ENCODE measurements around the gene LRRC43.
A peak's percentile ranks its signal among the peaks of the same experiment; 100 is the strongest.
"Not testable (repeated sequence)": the region's sequence is repeated elsewhere in the genome, so short reads cannot be mapped to it uniquely, and the experiment has no call there.

Gene LRRC43

GRCh38 chr12:122200541-122201175 is 17.7 kb downstream of the LRRC43 start:
- no peak for TF ChIP-seq CTCF (conservative IDR thresholded peaks at IDR 0.05; ENCODE audit: control insufficient read depth, insufficient read depth, low read depth, low read length)
- no peak overlapping the region for H3K4me3 ChIP-seq (ENCODE audit: control insufficient read depth, low read depth, low read length)

GRCh38 chr12:122201381-122201780 is 18.5 kb downstream of the LRRC43 start:
- H3K4me3 ChIP-seq (ENCODE audit: control insufficient read depth, low read depth, low read length) = no peak overlapping the region
- no peak for TF ChIP-seq CTCF (conservative IDR thresholded peaks at IDR 0.05; ENCODE audit: control insufficient read depth, insufficient read depth, low read depth, low read length)
- no peak for DNase-seq (ENCODE audit: low read depth)

More at GRCh38 chr12:122200541-122201175, 17.7 kb downstream of the LRRC43 start:
- DNase-seq (ENCODE audit: low read depth) = no peak

- TF ChIP-seq CTCF (conservative IDR thresholded peaks at IDR 0.05; ENCODE audit: control insufficient read depth, insufficient read depth, low read depth, low read length) = no peak
- DNase-seq (ENCODE audit: low read depth) = no peak
- H3K4me3 ChIP-seq (ENCODE audit: control insufficient read depth, low read depth, low read length) = no peak overlapping the region
Measured at GRCh38 chr12:122202017-122202416, 19.1 kb downstream of the LRRC43 start.

- peak overlapping the region; percentile 50 for H3K4me3 ChIP-seq (ENCODE audit: control insufficient read depth, low read depth, low read length)
- not testable (repeated sequence) for DNase-seq (ENCODE audit: low read depth)
Measured at GRCh38 chr12:122202811-122203210, 19.9 kb downstream of the LRRC43 start.

DNA sequence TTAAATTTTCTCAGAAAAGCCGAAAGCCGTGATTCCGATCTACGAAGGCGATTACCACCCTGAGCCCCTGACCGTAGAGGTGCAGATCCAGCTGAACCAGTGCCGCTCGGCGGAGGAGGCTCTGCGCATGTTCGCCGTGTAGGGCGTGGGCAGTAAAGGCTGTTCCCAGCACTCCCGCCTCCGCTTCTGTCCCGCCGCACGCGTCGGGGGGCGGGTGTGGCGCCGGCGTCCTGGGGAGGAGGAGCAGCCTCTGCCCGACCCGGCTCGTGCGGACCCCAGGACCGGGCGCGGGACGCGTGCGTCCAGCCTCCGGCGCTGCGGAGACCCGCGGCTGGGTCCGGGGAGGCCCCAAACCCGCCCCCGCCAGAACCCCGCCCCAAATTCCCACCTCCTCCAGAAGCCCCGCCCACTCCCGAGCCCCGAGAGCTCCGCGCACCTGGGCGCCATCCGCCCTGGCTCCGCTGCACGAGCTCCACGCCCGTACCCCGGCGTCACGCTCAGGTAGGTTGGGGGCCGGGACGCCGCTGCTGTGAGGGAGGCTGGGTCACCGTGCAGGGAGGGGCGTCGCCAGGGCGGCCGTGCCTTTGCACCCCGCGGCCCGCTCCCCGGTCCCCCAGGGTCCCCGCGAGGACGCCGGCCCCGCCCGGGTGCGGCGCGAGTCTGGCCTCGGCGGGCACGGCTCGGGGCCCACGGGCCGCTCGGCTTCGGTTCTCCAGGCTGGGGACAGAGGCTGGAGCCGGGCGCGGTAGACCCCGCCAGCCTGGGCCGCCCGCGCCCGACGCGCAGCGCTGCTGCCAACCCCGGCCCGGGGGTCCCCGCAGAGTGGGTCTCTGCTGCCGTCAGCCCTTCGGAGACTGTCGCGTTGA is 20.6 kb downstream of the LRRC43 start, which contains the start of gene B3GNT4:
Gene B3GNT4, plus strand, starts transcription at position 409 of the 866 bp plus-strand sequence. CDS start 910 bp downstream, outside the sequence.
- peak within 1 kb of the TSS; percentile 50 for H3K4me3 ChIP-seq (ENCODE audit: control insufficient read depth, low read depth, low read length)
- peak; percentile 40 for DNase-seq (ENCODE audit: low read depth)
- no peak for TF ChIP-seq CTCF (conservative IDR thresholded peaks at IDR 0.05; ENCODE audit: control insufficient read depth, insufficient read depth, low read depth, low read length)

DNA sequence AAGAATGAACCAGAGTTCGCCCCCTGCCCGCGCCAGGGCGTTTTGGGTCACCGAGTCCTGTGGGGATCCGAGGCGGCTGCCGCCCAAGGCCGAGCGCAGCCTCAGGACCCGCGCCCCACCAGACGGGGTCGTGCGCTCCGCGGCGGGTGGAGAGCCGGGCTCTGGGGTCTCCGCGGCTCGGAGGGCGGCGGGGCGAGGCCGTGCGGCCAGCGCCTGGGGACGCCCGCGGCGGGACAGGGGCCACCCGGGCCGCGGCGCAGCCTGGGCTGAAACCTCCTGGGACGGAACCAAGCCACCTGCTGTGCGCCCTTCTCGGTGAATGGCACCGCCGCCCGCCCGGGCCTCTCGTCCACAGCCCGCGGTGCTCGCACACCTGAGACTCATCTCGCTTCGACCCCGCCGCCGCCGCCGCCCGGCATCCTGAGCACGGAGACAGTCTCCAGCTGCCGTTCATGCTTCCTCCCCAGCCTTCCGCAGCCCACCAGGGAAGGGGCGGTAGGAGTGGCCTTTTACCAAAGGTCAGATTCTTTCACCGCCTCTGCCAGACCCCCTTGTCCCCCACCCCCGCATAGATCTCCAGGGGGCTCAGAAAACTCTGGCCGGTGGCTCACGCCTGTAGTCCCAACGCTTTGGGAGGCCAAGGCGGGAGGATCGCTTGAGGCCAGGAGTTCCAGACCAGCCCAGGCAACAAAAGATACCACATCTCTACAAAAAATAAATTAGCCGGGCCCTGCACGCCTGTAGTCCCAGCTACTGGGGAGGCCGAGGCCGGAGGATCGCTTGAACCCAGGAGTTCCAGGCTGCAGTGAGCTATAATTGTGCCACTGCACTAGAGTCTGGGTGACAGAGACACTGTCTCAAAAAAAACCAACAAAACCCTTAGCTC is 21.5 kb downstream of the LRRC43 start:
- H3K4me3 ChIP-seq (ENCODE audit: control insufficient read depth, low read depth, low read length) = peak overlapping the region; percentile 12
- no peak for DNase-seq (ENCODE audit: low read depth)
- no peak for TF ChIP-seq CTCF (conservative IDR thresholded peaks at IDR 0.05; ENCODE audit: control insufficient read depth, insufficient read depth, low read depth, low read length)
